ENCODE results near the gene CNBD2. TPM values are rescaled to one million over a fixed set of nuclear protein-coding genes. Genes with fewer than 3 reads are reported as not detected.

The CNBD2 gene
- total and polyA plus RNA-seq, 2 donors (not counting 1 experiment from before 2014, with no cell fraction given), result 8.5 to 19.2 TPM

DNA sequence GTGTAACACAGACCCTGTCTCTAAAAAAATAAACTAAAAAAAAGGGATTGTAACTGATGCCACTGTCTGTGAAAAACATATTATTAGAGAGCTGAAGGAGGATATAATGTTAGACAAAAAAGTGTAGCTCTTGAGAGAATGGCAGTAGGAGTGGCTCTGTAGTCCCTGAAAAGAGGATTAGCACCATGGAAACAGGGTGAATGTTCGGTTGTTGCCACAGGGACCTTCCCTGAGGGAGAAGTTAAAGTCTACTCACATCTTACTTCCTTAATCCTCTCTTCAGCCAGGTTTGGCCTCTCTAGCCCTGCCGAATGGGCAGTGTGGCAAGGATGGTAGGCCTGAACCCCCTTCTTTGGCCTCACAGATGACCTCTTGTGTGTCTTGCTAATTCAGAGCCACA lies 26.1 kb upstream of the CNBD2 start:
- H3K36me3 ChIP-seq (replicated peaks in 1 of 2; ENCODE audit: control extremely low read depth in 1 of 2, control insufficient read depth in 1 of 2, extremely low read depth in 1 of 2, insufficient read depth in 2 of 2, low read length in 1 of 2), result peaks cover 0 to 61% of the 10 kb centered on the region in 2 experiments
- H3K27ac Mint-ChIP-seq, result no peak overlapping the region
- peaks cover 8% of the 10 kb centered on the region for H3K79me2 ChIP-seq (ENCODE audit: control insufficient read depth, insufficient read depth, low read length)
- H3K4me3 ChIP-seq (ENCODE audit: control extremely low read depth in 1 of 5, extremely low read depth in 1 of 5, insufficient read depth in 1 of 5, low read depth in 2 of 5, low read length in 4 of 5), result no peak overlapping the region
- no peaks in the 10 kb centered on the region for H3K9me3 ChIP-seq (ENCODE audit: control extremely low read depth in 1 of 3, control insufficient read depth in 2 of 3, insufficient read depth in 1 of 3, low read length in 2 of 3)
- H3K4me2 ChIP-seq (replicated peaks; ENCODE audit: low read depth, low read length, poor library complexity, severe bottlenecking), result no peak overlapping the region
- no peaks in the 10 kb centered on the region for H3K4me1 Mint-ChIP-seq
- DNase-seq (no peak), ATAC-seq (ENCODE audit: low read depth) (no peak)
- no peaks in the 10 kb centered on the region for H4K20me1 ChIP-seq (ENCODE audit: control insufficient read depth, insufficient read depth, low read length, poor library complexity, severe bottlenecking)
- no peak overlapping the region for H3K4me3 Mint-ChIP-seq
- ChIA-PET POLR2A (no interaction called here), CTCF (interaction anchor here (0.6 to 1.6 kb wide), 2 partner anchors 12 to 138 kb away, joined by 3 to 10 read pairs; partner anchors contain the start of gene SCAND1)
- H3K27me3 ChIP-seq (replicated peaks in 1 of 4; ENCODE audit: control extremely low read depth in 1 of 4, control insufficient read depth in 3 of 4, insufficient read depth in 4 of 4, low read length in 3 of 4), result no peaks in the 10 kb centered on the region
- no peak for TF ChIP-seq EZH2 (IDR thresholded peaks at IDR 0.05; ENCODE audit: borderline replicate concordance, insufficient read depth, low read depth, low read length, poor library complexity, severe bottlenecking)
- TF ChIP-seq, protein P1, sequence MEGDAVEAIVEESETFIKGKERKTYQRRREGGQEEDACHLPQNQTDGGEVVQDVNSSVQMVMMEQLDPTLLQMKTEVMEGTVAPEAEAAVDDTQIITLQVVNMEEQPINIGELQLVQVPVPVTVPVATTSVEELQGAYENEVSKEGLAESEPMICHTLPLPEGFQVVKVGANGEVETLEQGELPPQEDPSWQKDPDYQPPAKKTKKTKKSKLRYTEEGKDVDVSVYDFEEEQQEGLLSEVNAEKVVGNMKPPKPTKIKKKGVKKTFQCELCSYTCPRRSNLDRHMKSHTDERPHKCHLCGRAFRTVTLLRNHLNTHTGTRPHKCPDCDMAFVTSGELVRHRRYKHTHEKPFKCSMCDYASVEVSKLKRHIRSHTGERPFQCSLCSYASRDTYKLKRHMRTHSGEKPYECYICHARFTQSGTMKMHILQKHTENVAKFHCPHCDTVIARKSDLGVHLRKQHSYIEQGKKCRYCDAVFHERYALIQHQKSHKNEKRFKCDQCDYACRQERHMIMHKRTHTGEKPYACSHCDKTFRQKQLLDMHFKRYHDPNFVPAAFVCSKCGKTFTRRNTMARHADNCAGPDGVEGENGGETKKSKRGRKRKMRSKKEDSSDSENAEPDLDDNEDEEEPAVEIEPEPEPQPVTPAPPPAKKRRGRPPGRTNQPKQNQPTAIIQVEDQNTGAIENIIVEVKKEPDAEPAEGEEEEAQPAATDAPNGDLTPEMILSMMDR (IDR thresholded peaks at IDR 0.05), result no peak
- H2AFZ ChIP-seq (ENCODE audit: insufficient read depth, low read depth, low read length, poor library complexity, severe bottlenecking), result no peak overlapping the region
- no peaks in the 10 kb centered on the region for H3K9me3 Mint-ChIP-seq (ENCODE audit: insufficient read depth)
- no CpG with 5 or more reads among the region's 2 CpGs for WGBS (ENCODE audit: insufficient coverage)
- no peak overlapping the region for H3K27ac ChIP-seq (ENCODE audit: low read length in 2 of 2)
- H3K9ac ChIP-seq (ENCODE audit: low read length), result no peak overlapping the region
- intact Hi-C loops (cut with micrococcal nuclease), result no loop called here
- no peaks in the 10 kb centered on the region for H3K4me1 ChIP-seq (ENCODE audit: control insufficient read depth in 2 of 2, insufficient read depth in 2 of 2, low read length in 2 of 2)
- no peaks in the 10 kb centered on the region for H3K27me3 Mint-ChIP-seq

DNA sequence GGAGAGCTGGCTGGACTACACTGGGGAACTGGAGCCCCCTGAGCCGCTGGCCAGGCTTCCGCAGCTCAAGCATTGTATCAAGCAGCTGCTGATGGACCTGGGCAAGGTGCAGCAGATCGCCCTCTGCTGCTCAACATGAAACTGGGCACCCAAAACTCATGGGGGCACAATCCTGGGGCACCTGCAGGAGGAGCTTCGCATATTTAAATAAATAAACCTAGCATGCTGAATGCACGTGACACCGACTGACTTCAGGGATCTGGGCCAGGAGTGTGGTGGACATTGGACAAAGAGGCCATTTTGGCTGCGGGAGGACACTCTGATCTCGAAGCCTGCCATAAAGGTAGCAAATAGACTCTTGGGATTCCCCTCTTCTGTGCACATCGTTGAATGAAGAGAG lies 20.9 kb upstream of the CNBD2 start:
- POLR2A ChIA-PET, result no interaction called here

More for the DNA sequence above, 20.9 kb upstream of the CNBD2 start:
- H3K4me3 ChIP-seq (ENCODE audit: control extremely low read depth in 1 of 5, extremely low read depth in 1 of 5, insufficient read depth in 1 of 5, low read depth in 2 of 5, low read length in 4 of 5), result no peak overlapping the region
- intact Hi-C loops (cut with micrococcal nuclease), result no loop called here
- H3K4me1 Mint-ChIP-seq, result peaks cover 6% of the 10 kb centered on the region
- no peak for ATAC-seq (ENCODE audit: low read depth)
- peaks cover 29% of the 10 kb centered on the region for H3K79me2 ChIP-seq (ENCODE audit: control insufficient read depth, insufficient read depth, low read length)
- peaks cover 0 to 45% of the 10 kb centered on the region in 2 experiments for H3K36me3 ChIP-seq (replicated peaks in 1 of 2; ENCODE audit: control extremely low read depth in 1 of 2, control insufficient read depth in 1 of 2, extremely low read depth in 1 of 2, insufficient read depth in 2 of 2, low read length in 1 of 2)
- TF ChIP-seq EZH2 (IDR thresholded peaks at IDR 0.05; ENCODE audit: borderline replicate concordance, insufficient read depth, low read depth, low read length, poor library complexity, severe bottlenecking), result no peak
- TF ChIP-seq, protein P1 (IDR thresholded peaks at IDR 0.05), result peak; percentile 46
- peaks cover 2 to 8% of the 10 kb centered on the region in 2 donors for H3K4me1 ChIP-seq (ENCODE audit: control insufficient read depth in 2 of 2, insufficient read depth in 2 of 2, low read length in 2 of 2)
- H3K9me3 Mint-ChIP-seq (ENCODE audit: insufficient read depth), result no peaks in the 10 kb centered on the region
- no peak overlapping the region for H3K9ac ChIP-seq (ENCODE audit: low read length)
- no peak overlapping the region for H3K4me2 ChIP-seq (replicated peaks; ENCODE audit: low read depth, low read length, poor library complexity, severe bottlenecking)
- no peaks in the 10 kb centered on the region for H3K27me3 Mint-ChIP-seq
- 91% methylated on average over 8 of the region's 9 CpGs for WGBS (ENCODE audit: insufficient coverage)
- H4K20me1 ChIP-seq (ENCODE audit: control insufficient read depth, insufficient read depth, low read length, poor library complexity, severe bottlenecking), result peaks cover 2% of the 10 kb centered on the region
- H3K4me3 Mint-ChIP-seq, result no peak overlapping the region
- no peak overlapping the region for H2AFZ ChIP-seq (ENCODE audit: insufficient read depth, low read depth, low read length, poor library complexity, severe bottlenecking)
- H3K9me3 ChIP-seq (ENCODE audit: control extremely low read depth in 1 of 3, control insufficient read depth in 2 of 3, insufficient read depth in 1 of 3, low read length in 2 of 3), result no peaks in the 10 kb centered on the region
- H3K27ac ChIP-seq (ENCODE audit: low read length in 2 of 2), result no peak overlapping the region
- no peaks in the 10 kb centered on the region for H3K27me3 ChIP-seq (replicated peaks in 1 of 4; ENCODE audit: control extremely low read depth in 1 of 4, control insufficient read depth in 3 of 4, insufficient read depth in 4 of 4, low read length in 3 of 4)
- peak overlapping the region; percentile 26 for H3K27ac Mint-ChIP-seq
- CTCF ChIA-PET, result interaction anchor here (0.7 to 1.2 kb wide), 2 partner anchors 11 to 484 kb away, joined by 4 to 5 read pairs; no protein-coding TSS in a partner anchor
- DNase-seq, result peak; percentile 40

All from B cell (primary cell).